Measurements from ENCODE around the gene HS6ST1.

DNA sequence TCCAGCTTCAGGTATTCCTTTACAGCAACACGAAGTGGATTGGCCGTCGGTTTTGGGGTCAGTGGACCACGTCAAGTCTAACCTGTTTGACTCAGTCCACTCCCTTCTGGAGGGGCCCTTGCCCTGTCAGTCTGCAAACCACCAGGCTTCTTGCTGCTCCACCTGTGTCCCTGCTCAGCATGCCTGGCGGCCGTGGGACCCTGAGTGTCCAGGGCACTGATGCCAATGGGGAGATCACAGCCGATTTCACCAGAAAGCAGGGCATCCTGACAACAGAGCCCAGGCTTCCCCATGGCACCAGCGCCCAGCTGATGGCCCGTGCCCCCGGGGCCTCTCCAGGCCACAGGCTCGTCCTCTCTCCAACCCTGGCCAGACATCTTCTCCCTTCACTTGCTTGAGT, 41.2 kb upstream of the HS6ST1 start:
- TF ChIP-seq CTCF (IDR thresholded peaks at IDR 0.05) (no peak), POLR2A (IDR thresholded peaks at IDR 0.05) (no peak)

Data from adrenal gland (tissue), 5 donors.